G401.6 (cell line): Measurements from ENCODE around the gene ZNF416.

Source experiments
- FAIRE-seq: peaks from 2 replicates; lab custom pipeline; 2012; peaks lifted over from hg19 to GRCh38; lab: Jason Lieb, UNC

The ZNF416 gene

DNA sequence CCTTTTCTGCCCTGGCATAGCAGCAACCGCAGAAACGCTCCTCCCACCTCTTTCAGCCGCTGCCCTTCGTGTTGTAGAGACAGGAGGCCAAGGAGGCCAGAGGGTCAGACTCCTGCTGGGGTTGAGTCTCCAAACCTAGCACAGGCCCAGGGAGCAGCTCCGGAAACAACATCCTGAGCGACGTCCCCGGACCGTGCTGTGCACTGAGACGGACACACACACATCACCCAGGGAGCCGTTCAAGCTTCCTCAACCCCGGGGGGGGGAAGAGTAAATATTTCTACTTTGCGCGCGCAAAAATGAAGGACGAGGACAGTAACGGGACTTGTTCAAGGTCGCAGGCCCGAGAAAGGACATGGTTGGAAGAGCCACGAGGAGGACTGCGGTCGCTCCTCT, 19.7 kb downstream of the ZNF416 start:
- FAIRE-seq, result no peak

DNA sequence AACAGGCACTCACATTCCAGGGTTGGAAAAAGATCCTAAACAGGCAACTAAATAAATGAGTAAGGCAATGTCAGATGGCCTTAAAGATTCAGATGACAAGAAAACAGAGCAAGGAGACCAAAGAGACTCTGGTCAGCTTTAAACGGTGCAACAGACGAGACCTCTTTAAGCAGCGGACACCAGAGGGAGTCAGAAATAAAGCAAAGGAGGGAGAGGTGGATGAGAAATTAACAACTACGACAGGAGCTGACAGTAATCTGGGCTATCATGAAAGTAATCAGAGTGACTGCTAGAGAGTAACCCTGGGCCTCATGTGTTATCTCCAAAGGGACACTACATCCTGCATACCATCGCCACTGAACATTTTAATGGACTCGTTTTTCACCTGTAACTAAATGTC, 20.2 kb downstream of the ZNF416 start:
- no peak for FAIRE-seq

DNA sequence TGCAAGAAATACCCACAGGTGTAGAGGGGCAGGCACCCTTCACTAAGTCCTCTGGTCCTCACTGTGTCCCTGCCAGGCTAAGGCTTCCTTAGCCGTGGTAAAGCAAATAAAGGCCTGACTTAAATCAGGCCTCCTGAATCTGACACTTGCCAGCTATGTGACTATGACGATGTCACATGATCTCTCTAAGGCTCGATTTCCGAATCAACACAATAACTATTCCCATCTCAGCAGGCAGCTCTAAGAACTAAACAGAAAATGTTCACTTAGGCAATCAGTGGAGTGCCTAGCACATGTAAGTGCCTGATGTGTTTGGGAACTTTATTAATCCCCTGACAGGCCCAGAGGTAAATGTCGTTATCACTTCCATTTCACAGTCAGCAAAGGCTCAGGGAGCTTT, 21.1 kb downstream of the ZNF416 start:
- no peak for FAIRE-seq

DNA sequence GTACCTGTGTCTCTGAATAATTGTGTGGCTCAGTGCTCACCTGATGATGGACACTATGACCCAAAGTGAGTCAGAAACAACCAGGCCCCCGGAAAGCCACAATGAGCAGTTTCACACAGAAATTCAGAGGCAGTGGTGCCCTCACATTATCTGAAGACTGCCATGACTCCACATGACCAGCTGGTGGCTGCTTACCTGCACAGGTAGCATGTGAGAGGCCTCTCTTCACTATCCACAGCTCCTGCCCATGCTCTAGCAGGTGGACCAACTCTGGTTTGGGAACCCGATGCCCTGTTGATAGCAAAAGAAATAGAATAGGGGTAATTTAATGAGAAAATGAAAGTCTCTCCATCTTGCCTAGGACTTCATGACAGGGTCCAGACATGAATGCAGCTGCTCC, 26.3 kb downstream of the ZNF416 start:
- no peak for FAIRE-seq

DNA sequence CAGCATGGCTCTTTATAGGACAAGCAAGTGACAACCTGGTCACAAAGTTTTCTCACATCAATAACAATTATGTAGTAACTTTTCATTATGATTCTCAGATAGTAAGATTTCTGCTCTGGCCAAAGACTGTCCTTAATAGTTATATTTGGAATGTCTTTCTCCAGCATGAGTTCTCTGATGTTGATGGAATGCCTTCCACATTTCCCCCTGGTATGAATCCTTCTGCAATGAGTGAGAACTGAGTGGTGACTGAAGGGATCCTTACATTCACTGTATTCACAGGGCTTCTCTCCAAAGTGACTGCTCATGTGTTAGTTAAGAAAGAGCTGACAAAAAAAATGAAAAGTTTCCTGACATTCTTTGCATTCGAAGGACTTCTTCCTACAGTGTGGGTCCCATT, 32.2 kb downstream of the ZNF416 start:
- no peak for FAIRE-seq

DNA sequence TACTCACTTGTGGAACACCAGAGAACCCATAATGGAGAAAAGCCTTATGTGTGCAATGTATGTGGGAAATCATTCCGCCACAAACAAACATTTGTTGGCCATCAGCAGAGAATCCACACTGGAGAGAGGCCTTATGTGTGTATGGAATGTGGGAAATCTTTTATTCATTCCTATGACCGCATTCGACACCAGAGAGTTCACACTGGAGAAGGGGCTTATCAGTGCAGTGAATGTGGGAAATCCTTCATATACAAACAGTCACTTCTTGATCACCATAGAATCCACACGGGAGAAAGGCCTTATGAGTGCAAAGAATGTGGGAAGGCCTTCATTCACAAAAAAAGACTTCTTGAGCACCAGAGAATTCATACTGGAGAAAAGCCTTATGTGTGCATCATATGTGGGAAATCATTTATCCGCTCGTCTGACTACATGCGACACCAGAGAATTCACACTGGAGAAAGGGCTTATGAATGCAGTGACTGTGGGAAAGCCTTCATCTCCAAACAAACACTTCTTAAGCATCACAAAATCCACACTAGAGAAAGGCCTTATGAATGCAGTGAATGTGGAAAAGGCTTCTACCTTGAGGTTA, 40.7 kb downstream of the ZNF416 start:
- no peak for FAIRE-seq

DNA sequence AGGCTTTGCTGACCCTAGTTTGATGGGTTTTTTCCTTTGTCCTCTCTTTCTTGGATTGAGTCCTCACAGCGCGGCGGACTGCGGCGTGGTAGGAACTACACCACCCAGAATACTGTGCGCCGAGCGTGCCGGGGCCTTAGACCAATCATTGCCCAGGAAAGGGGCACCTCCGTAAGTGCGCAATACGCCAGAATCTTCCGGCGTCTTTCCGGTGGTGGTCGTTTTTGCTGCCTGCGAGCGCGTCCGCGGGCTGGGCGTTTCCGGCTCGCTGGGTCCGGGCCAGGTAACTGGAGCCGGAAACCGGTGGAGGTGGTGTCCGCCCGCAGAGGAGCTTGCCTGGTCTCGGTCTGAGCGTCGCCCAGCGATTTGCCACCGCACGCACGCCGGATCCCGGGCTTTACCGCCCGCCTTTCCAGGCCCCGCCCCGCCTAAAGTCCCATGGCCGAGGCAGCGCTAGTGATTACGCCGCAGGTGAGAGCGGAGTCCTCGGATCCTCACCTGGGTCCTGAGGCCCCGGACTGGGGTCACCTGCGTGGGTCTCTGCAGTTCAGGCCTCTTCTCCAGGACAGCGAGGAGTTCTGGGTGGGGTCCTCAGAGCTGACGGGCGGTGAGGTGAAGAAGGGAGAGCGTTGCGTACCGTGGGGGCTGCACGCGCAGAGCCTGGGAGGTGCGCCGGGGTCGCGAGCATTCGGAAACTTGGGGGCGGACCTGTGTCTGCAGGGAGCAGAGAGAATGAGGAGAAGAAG, 51.4 kb downstream of the ZNF416 start, which contains the start of gene ZNF549:
Gene ZNF549, plus strand, starts transcription at position 221 of the 746 bp plus-strand sequence. Its CDS starts 218 bp downstream, at position 439.
- peak; percentile 96 for FAIRE-seq
